ENCODE results near the gene SEMA4B.
A peak's percentile ranks its signal among the peaks of the same experiment; 100 is the strongest.

- TF ChIP-seq POLR2AphosphoS5 (IDR thresholded peaks at IDR 0.05) (peak; percentile 33), CTCF (IDR thresholded peaks at IDR 0.05) (no peak)
These were observed 41.9 kb upstream of the SEMA4B start for GRCh38 chr15:90159213-90159612.
